ENCODE results near the gene COL10A1. TPM values are rescaled to one million over a fixed set of nuclear protein-coding genes. Genes with fewer than 3 reads are reported as not detected.
A peak's percentile ranks its signal among the peaks of the same experiment; 100 is the strongest.

COL10A1 gene
- total RNA-seq, 1 donor from 2014 or later = not detected

DNA sequence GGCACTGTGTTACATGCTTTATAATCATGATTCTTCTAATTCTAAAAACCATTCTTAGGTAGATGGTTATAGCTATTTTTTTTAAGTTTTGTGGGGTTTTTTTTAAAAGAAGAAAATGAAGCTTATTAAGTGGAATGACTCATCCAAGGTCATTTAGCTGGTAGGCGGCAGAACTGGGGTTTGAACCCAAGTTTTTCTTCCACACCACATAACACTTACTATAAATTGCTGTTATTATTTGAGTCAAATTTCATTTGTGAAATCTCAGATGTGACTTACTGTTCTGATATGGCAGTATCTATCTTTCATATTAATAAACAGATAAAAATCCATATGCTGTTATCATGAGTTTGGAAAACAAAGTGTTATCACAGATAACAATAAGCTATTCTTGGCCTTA lies 10.4 kb upstream of the COL10A1 start:
- no peaks in the 10 kb centered on the region for H3K27me3 ChIP-seq (ENCODE audit: insufficient read depth, low read length)
- no peaks in the 10 kb centered on the region for H3K4me1 ChIP-seq (ENCODE audit: insufficient read depth, low read length)
- no peaks in the 10 kb centered on the region for H3K79me2 ChIP-seq (ENCODE audit: insufficient read depth, low read length)
- no peak overlapping the region for H3K9ac ChIP-seq (ENCODE audit: low read length)
- H3K36me3 ChIP-seq (ENCODE audit: insufficient read depth, low read length) = no peaks in the 10 kb centered on the region
- TF ChIP-seq, protein P1, sequence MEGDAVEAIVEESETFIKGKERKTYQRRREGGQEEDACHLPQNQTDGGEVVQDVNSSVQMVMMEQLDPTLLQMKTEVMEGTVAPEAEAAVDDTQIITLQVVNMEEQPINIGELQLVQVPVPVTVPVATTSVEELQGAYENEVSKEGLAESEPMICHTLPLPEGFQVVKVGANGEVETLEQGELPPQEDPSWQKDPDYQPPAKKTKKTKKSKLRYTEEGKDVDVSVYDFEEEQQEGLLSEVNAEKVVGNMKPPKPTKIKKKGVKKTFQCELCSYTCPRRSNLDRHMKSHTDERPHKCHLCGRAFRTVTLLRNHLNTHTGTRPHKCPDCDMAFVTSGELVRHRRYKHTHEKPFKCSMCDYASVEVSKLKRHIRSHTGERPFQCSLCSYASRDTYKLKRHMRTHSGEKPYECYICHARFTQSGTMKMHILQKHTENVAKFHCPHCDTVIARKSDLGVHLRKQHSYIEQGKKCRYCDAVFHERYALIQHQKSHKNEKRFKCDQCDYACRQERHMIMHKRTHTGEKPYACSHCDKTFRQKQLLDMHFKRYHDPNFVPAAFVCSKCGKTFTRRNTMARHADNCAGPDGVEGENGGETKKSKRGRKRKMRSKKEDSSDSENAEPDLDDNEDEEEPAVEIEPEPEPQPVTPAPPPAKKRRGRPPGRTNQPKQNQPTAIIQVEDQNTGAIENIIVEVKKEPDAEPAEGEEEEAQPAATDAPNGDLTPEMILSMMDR (IDR thresholded peaks at IDR 0.05; ENCODE audit: insufficient read depth, low read depth, low read length) = no peak
- TF ChIP-seq EZH2 (IDR thresholded peaks at IDR 0.05; ENCODE audit: insufficient read depth, low read length) = no peak
- Mint-ChIP-seq H3K4me1 (ENCODE audit: low read depth, unreplicated experiment) (peaks cover 2% of the 10 kb centered on the region), H3K9me3 (ENCODE audit: unreplicated experiment) (no peaks in the 10 kb centered on the region), H3K27ac (ENCODE audit: unreplicated experiment) (no peak overlapping the region), H3K27me3 (ENCODE audit: low read depth, unreplicated experiment) (no peaks in the 10 kb centered on the region), H3K36me3 (ENCODE audit: low read depth, unreplicated experiment) (peaks cover 6% of the 10 kb centered on the region), H3K4me3 (ENCODE audit: unreplicated experiment) (no peak overlapping the region)
- no peak overlapping the region for H3K4me3 ChIP-seq (ENCODE audit: insufficient read depth, low read depth, low read length)
- no peaks in the 10 kb centered on the region for H4K20me1 ChIP-seq (ENCODE audit: insufficient read depth, low read length)
- H3K9me3 ChIP-seq (ENCODE audit: insufficient read depth, low read depth, low read length) = no peaks in the 10 kb centered on the region
- H3K27ac ChIP-seq (ENCODE audit: low read depth, low read length) = no peak overlapping the region
- H3K4me2 ChIP-seq (ENCODE audit: low read length) = no peak overlapping the region
- DNase-seq (ENCODE audit: low read depth) = peak; percentile 17
- no peak overlapping the region for H2AFZ ChIP-seq (ENCODE audit: low read depth, low read length)
- peak; percentile 60 for FAIRE-seq

DNA sequence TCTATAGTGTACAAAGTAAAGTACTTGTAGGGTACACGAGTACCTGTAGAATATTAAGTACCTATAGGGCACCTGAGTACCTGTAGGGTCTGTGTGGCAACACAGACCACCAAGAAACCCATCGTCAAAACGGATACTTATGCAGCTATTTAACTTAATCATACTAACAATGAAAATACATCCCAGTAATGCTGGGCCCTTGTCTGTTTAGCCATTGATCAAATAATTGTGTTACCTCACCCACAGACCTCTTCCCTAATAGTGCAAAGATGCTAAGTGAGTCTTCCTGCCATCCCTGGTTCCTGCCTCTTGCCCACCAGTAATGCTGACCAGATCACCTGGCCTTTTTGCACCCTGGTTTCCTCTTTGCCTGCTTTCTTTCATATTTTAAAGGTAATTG lies 7.5 kb upstream of the COL10A1 start:
- DNase-seq (ENCODE audit: low read depth) (no peak), FAIRE-seq (no peak)
- H3K4me3 Mint-ChIP-seq (ENCODE audit: unreplicated experiment) = no peak overlapping the region
- Histone ChIP-seq H3K9ac (ENCODE audit: low read length) (no peak overlapping the region), H3K27ac (ENCODE audit: low read depth, low read length) (no peak overlapping the region), H3K4me3 (ENCODE audit: insufficient read depth, low read depth, low read length) (no peak overlapping the region), H3K27me3 (ENCODE audit: insufficient read depth, low read length) (no peaks in the 10 kb centered on the region), H3K36me3 (ENCODE audit: insufficient read depth, low read length) (no peaks in the 10 kb centered on the region), H4K20me1 (ENCODE audit: insufficient read depth, low read length) (no peaks in the 10 kb centered on the region), H3K4me2 (ENCODE audit: low read length) (no peak overlapping the region), H3K4me1 (ENCODE audit: insufficient read depth, low read length) (no peaks in the 10 kb centered on the region), H2AFZ (ENCODE audit: low read depth, low read length) (no peak overlapping the region), H3K9me3 (ENCODE audit: insufficient read depth, low read depth, low read length) (no peaks in the 10 kb centered on the region), H3K79me2 (ENCODE audit: insufficient read depth, low read length) (no peaks in the 10 kb centered on the region)
- TF ChIP-seq, protein P1 (IDR thresholded peaks at IDR 0.05; ENCODE audit: insufficient read depth, low read depth, low read length) = no peak
- TF ChIP-seq EZH2 (IDR thresholded peaks at IDR 0.05; ENCODE audit: insufficient read depth, low read length) = no peak
- no peaks in the 10 kb centered on the region for H3K9me3 Mint-ChIP-seq (ENCODE audit: unreplicated experiment)
- no peak overlapping the region for H3K27ac Mint-ChIP-seq (ENCODE audit: unreplicated experiment)
- peaks cover 8% of the 10 kb centered on the region for H3K4me1 Mint-ChIP-seq (ENCODE audit: low read depth, unreplicated experiment)
- peaks cover 6% of the 10 kb centered on the region for H3K36me3 Mint-ChIP-seq (ENCODE audit: low read depth, unreplicated experiment)
- H3K27me3 Mint-ChIP-seq (ENCODE audit: low read depth, unreplicated experiment) = no peaks in the 10 kb centered on the region

DNA sequence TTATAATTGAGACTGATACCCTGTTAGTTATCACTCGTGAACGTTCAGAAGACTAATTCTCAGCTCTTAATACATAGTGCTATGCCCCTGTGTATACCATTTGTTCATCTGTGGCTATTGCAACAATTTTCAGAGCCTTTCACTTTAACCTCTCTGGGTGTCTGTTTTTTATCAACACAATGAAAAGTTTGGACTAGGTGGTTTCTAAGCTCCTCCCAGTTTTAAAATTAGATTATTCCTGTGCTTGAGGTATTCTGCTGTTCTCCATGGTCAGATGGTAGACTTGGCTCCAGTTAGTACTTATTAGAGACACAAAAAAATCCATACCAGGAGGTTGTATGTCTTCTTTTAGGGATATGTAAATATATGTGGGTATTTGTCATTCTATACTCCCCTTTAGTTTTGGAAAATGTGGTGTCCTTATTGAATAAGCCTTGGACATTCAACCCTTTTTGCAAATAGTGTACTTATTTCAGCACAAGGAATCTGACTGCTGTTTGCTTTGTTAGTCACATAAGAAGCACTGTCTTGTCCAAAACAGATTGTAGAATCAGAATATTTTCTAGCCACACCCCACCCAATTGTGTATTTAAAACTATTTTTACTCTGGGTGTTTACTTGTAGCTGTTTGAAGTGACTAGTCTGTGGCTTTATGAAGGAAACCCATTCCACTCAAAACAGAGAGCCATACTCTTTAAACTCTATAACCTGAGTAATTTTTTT lies 2.0 kb upstream of the COL10A1 start:
- H3K36me3 Mint-ChIP-seq (ENCODE audit: low read depth, unreplicated experiment) = peaks cover 4% of the 10 kb centered on the region
- no peak overlapping the region for H3K4me2 ChIP-seq (ENCODE audit: low read length)

More for the DNA sequence above, 2.0 kb upstream of the COL10A1 start:
- Mint-ChIP-seq H3K27me3 (ENCODE audit: low read depth, unreplicated experiment) (no peaks in the 10 kb centered on the region), H3K4me1 (ENCODE audit: low read depth, unreplicated experiment) (peaks cover 9% of the 10 kb centered on the region), H3K27ac (ENCODE audit: unreplicated experiment) (no peak overlapping the region), H3K4me3 (ENCODE audit: unreplicated experiment) (no peak overlapping the region), H3K9me3 (ENCODE audit: unreplicated experiment) (no peaks in the 10 kb centered on the region)
- no peaks in the 10 kb centered on the region for H3K4me1 ChIP-seq (ENCODE audit: insufficient read depth, low read length)
- no peaks in the 10 kb centered on the region for H3K27me3 ChIP-seq (ENCODE audit: insufficient read depth, low read length)
- no peak overlapping the region for H2AFZ ChIP-seq (ENCODE audit: low read depth, low read length)
- FAIRE-seq (peak; percentile 56), DNase-seq (ENCODE audit: low read depth) (peak; percentile 14)
- no peaks in the 10 kb centered on the region for H3K79me2 ChIP-seq (ENCODE audit: insufficient read depth, low read length)
- no peak overlapping the region for H3K9ac ChIP-seq (ENCODE audit: low read length)
- H3K27ac ChIP-seq (ENCODE audit: low read depth, low read length) = no peak overlapping the region
- no peaks in the 10 kb centered on the region for H3K9me3 ChIP-seq (ENCODE audit: insufficient read depth, low read depth, low read length)
- H3K4me3 ChIP-seq (ENCODE audit: insufficient read depth, low read depth, low read length) = no peak overlapping the region
- no peaks in the 10 kb centered on the region for H4K20me1 ChIP-seq (ENCODE audit: insufficient read depth, low read length)
- H3K36me3 ChIP-seq (ENCODE audit: insufficient read depth, low read length) = no peaks in the 10 kb centered on the region
- no peak for TF ChIP-seq EZH2 (IDR thresholded peaks at IDR 0.05; ENCODE audit: insufficient read depth, low read length)
- TF ChIP-seq, protein P1 (IDR thresholded peaks at IDR 0.05; ENCODE audit: insufficient read depth, low read depth, low read length) = no peak

Measured in astrocyte (in vitro differentiated cells and primary cell).